Ishikawa (cell line): ENCODE data around the gene TRAPPC12.

Experiments used
- CREB1 ChIP-seq: IDR thresholded peaks from 2 replicates; pipeline ENCODE4 v1.6.1; 2012; ENCODE audit warnings: low read depth
- EP300 ChIP-seq: IDR thresholded peaks from 2 replicates; pipeline ENCODE4 v1.6.1; 2012; ENCODE audit warnings: borderline replicate concordance
- RAD21 ChIP-seq: IDR thresholded peaks from 2 replicates; pipeline ENCODE4 v1.6.1; 2012; ENCODE audit warnings: low read depth
- YY1 ChIP-seq: IDR thresholded peaks from 2 replicates; pipeline ENCODE4 v1.6.1; 2012; ENCODE audit warnings: low read depth

- no peak for TF ChIP-seq YY1
- no peak for TF ChIP-seq EP300
- no peak for TF ChIP-seq RAD21
- no peak for TF ChIP-seq CREB1
These were observed 103.9 kb downstream of the TRAPPC12 start for GRCh38 chr2:3483227-3483985.
